Suprapubic skin (tissue), 4 donors: ENCODE data around the gene ALDH1A2. TPM values are rescaled to one million over a fixed set of nuclear protein-coding genes. Genes with fewer than 3 reads are reported as not detected.

Source experiments
- DNase-seq, 2 donors: peaks; one replicate each; pipeline ENCODE4 v3.0.0-alpha.2; 2019; ENCODE audit warnings: low spot score in 2 of 2
- H3K27ac ChIP-seq: fragments of 200-600 bp; sonication (generic); one replicate; pipeline ENCODE4 v1.5.1; 2019
- H3K27me3 ChIP-seq: fragments of 200-600 bp; sonication (generic); one replicate; pipeline ENCODE4 v1.5.1; 2019
- H3K36me3 ChIP-seq: fragments of 200-600 bp; sonication (generic); one replicate; pipeline ENCODE4 v1.5.1; 2019
- H3K4me1 ChIP-seq: fragments of 200-600 bp; sonication (generic); one replicate; pipeline ENCODE4 v1.5.1; 2019
- H3K4me3 ChIP-seq: fragments of 200-600 bp; sonication (generic); one replicate; pipeline ENCODE4 v1.5.1; 2019; ENCODE audit warnings: mild to moderate bottlenecking
- H3K9me3 ChIP-seq: fragments of 200-600 bp; sonication (generic); one replicate; pipeline ENCODE4 v1.5.1; 2019
- CTCF ChIP-seq, 2 donors: fragments of 200-600 bp in 1 of 2; fragments of 450-650 bp in 1 of 2; sonication (generic) in 1 of 2; IDR thresholded peaks; one replicate each; pipeline ENCODE4 v1.5.1; 2016 to 2019; ENCODE audit warnings: antibody characterized with exemption in 2 of 2, mild to moderate bottlenecking in 1 of 2, moderate library complexity in 1 of 2
- EP300 ChIP-seq: sonication (generic); formaldehyde crosslinking; IDR thresholded peaks from one replicate; pipeline ENCODE4 v1.6.1; 2017; ENCODE audit warnings: antibody characterized with exemption
- POLR2A ChIP-seq, 2 donors: fragments of 450-650 bp; IDR thresholded peaks; one replicate each; pipeline ENCODE4 v1.6.1; 2017; ENCODE audit warnings: antibody characterized with exemption in 2 of 2, mild to moderate bottlenecking in 2 of 2, moderate library complexity in 2 of 2
- POLR2AphosphoS5 ChIP-seq, 3 donors: sonication (generic); formaldehyde crosslinking; IDR thresholded peaks; one replicate each; pipeline ENCODE4 v1.6.1; 2017; ENCODE audit warnings: antibody characterized with exemption in 3 of 3
- WGBS: methylation state at CpG from one replicate; pipeline ENCODE4 v1.1.5; 2018; 5-methylcytosine and 5-hydroxymethylcytosine counted together
- total RNA-seq, 4 donors: library from RNA; depleted of rRNA; stranded (reverse); fragments of >200 nt; gene quantifications; one replicate each; pipeline ENCODE4 v1.1.0, GENCODE V29; 2016

The ALDH1A2 gene
- total RNA-seq, 4 donors from 2014 or later, result 0.62 to 4.9 (median 2.6) TPM

- no peaks in the 10 kb centered on the region for H3K27me3 ChIP-seq
- no peak for DNase-seq
- no peaks in the 10 kb centered on the region for H3K36me3 ChIP-seq
- H3K4me1 ChIP-seq, result no peaks in the 10 kb centered on the region
- TF ChIP-seq POLR2A (IDR thresholded peaks at IDR 0.05) (no peak), EP300 (no peak)
- H3K4me3 ChIP-seq, result no peak overlapping the region
- no peaks in the 10 kb centered on the region for H3K9me3 ChIP-seq
- no peak overlapping the region for H3K27ac ChIP-seq
Observed at GRCh38 chr15:58078591-58078990, 13.1 kb upstream of the ALDH1A2 start.

DNA sequence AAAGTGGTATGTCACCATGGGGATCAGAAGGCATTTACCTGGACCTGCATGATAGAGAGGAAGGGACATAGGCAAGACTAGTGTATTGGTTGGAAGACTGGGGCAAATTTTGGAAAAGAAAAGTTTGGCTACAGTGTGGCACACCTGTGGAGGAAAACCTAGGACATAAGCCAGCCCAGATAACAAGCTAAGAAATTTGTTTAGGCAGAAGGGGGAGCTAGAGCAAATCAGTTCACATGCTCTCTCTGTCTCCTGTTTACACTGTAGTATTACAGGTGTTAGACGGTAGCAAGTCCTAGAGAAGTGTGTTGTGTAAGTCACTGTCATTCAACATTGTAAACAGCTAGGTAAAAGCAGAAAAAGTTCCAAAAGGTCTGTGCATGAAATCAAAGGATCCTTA, 11.9 kb upstream of the ALDH1A2 start:
- no peak overlapping the region for H3K27ac ChIP-seq
- no peaks in the 10 kb centered on the region for H3K4me1 ChIP-seq
- no peak overlapping the region for H3K4me3 ChIP-seq
- DNase-seq, result no peak
- peaks cover 8% of the 10 kb centered on the region for H3K27me3 ChIP-seq
- TF ChIP-seq CTCF (IDR thresholded peaks at IDR 0.05) (no peak), POLR2A (IDR thresholded peaks at IDR 0.05) (no peak), POLR2AphosphoS5 (IDR thresholded peaks at IDR 0.05) (no peak), EP300 (no peak)
- H3K36me3 ChIP-seq, result no peaks in the 10 kb centered on the region
- WGBS, result 6% methylated on average over 1 of the region's 1 CpG
- no peaks in the 10 kb centered on the region for H3K9me3 ChIP-seq

- no peak overlapping the region for H3K27ac ChIP-seq
- TF ChIP-seq POLR2AphosphoS5 (IDR thresholded peaks at IDR 0.05) (no peak), POLR2A (IDR thresholded peaks at IDR 0.05) (no peak), CTCF (IDR thresholded peaks at IDR 0.05) (no peak), EP300 (no peak)
- H3K36me3 ChIP-seq, result no peaks in the 10 kb centered on the region
- no peak for DNase-seq
- H3K4me1 ChIP-seq, result no peaks in the 10 kb centered on the region
- WGBS, result 92% methylated on average over 2 of the region's 2 CpGs
- no peak overlapping the region for H3K4me3 ChIP-seq
- H3K27me3 ChIP-seq, result peaks cover 17% of the 10 kb centered on the region
- H3K9me3 ChIP-seq, result no peaks in the 10 kb centered on the region
Observed at GRCh38 chr15:58074452-58074851, 8.9 kb upstream of the ALDH1A2 start.

DNA sequence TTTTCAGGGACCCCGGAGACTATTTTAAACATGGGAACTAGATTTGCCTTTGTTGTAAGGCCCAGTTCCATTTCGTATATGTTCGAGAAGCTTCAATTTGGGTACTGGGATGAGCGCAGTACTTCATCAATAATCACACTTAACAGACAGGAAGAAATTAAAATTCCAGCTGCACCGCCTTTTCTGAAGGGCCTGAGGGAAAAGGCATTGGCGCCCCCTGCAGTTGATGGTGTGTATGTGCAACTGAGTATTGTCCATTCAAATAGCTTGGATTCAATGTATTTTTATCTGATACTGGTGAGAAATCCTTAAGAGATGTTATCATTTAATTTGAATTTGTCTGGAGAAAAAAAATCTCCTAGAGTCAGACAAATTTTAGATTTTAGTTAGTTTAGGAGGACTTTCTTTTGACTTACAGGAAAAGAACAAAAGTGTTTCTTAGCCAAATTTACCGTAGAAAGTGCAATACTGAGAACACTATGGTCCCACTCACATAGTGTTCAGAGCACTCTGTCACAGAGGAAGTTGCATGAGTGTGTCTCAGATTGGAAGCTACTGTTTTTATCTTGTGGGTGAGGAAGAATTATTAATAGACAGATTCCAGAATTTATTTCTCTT, 5.4 kb upstream of the ALDH1A2 start:
- H3K27me3 ChIP-seq, result peaks cover 43% of the 10 kb centered on the region
- WGBS, result 59% methylated on average over 7 of the region's 7 CpGs
- no peak for DNase-seq

DNA sequence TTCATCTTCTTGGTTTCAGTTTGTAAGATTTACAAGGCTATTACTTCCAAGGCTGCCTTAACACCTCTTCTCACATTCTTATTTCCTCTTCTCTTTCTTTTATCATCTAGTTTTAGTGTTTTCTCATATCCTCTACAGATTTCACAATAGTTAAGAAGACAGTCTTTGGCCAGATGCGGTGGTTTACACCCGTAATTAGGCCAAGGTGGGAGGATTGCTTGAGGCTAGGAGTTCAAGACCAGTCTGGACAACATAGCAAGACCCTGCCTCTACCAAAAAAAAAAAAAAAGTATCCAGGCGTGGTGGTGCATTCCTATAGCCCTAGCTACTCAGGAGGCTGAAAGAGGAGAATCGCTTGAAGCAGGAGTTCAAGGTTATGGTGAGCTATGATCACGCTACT, 3.5 kb upstream of the ALDH1A2 start:
- Histone ChIP-seq H3K36me3 (no peaks in the 10 kb centered on the region), H3K27ac (no peak overlapping the region), H3K4me3 (no peak overlapping the region), H3K4me1 (peaks cover 14% of the 10 kb centered on the region), H3K27me3 (peaks cover 62% of the 10 kb centered on the region), H3K9me3 (no peaks in the 10 kb centered on the region)
- no peak for TF ChIP-seq EP300
- TF ChIP-seq POLR2A (IDR thresholded peaks at IDR 0.05), result no peak
- no peak for TF ChIP-seq CTCF (IDR thresholded peaks at IDR 0.05)
- no peak for TF ChIP-seq POLR2AphosphoS5 (IDR thresholded peaks at IDR 0.05)
- DNase-seq, result no peak
- 96% methylated on average over 5 of the region's 5 CpGs for WGBS

More for the DNA sequence above, 5.4 kb upstream of the ALDH1A2 start:
- Histone ChIP-seq H3K4me3 (no peak overlapping the region), H3K9me3 (no peaks in the 10 kb centered on the region), H3K36me3 (no peaks in the 10 kb centered on the region), H3K4me1 (peaks cover 5% of the 10 kb centered on the region), H3K27ac (no peak overlapping the region)
- TF ChIP-seq EP300 (no peak), CTCF (IDR thresholded peaks at IDR 0.05) (peak; percentile 54 to 83), POLR2A (IDR thresholded peaks at IDR 0.05) (no peak)
